Spinal cord (tissue), 4 donors: ENCODE data around the gene FGF11. TPM values are rescaled to one million over a fixed set of nuclear protein-coding genes. Genes with fewer than 3 reads are reported as not detected.

Experiments
- polyA plus RNA-seq, 2 donors: library from polyadenylated mRNA; unstranded; fragments of 120-200 nt; gene quantifications; one replicate each; pipeline ENCODE4 v1.2.1, GENCODE V29; 2013; ENCODE audit not compliant: insufficient read length in 2 of 2
- total RNA-seq, 2 donors: library from RNA; depleted of rRNA in 1 of 2; stranded (reverse); fragments of 120-200 nt in 1 of 2; fragments of >200 nt in 1 of 2; gene quantifications; one replicate each; pipeline versions ENCODE4 v1.2.3 to v1.2.4, GENCODE V29; 2013 to 2014

The FGF11 gene
- total and polyA plus RNA-seq, 4 donors, result 11.2 to 42.2 (median 29.2) TPM

Other genes with a start within 250 kb of the FGF11 start
Only the 30 nearest of the 40 such genes appear.
- 10 to 100 TPM; 44.4 to 47.9 TPM for gene CTDNEP1, start 187.8 kb upstream of the FGF11 start, total RNA-seq
- gene CTDNEP1, start 187.8 kb upstream of the FGF11 start, polyA plus RNA-seq, result 100 to 1,000 TPM; 177 to 181 TPM
- 10 to 100 TPM; 24.9 to 47.7 TPM for gene ELP5, start 187.3 kb upstream of the FGF11 start, total RNA-seq
- 10 to 100 TPM; 49.8 to 52.2 TPM for gene ELP5, start 187.3 kb upstream of the FGF11 start, polyA plus RNA-seq
- gene CLDN7, start 177.0 kb upstream of the FGF11 start, total RNA-seq, result 1 to 10 TPM in 1 of 2 donors, under 1 TPM in 1; 0.79 to 2.3 TPM
- 1 to 10 TPM; 1.3 TPM for gene CLDN7, start 177.0 kb upstream of the FGF11 start, polyA plus RNA-seq
- 1 to 10 TPM in 1 of 2 donors, under 1 TPM in 1; 0.59 to 1.9 TPM for gene SLC2A4, start 157.8 kb upstream of the FGF11 start, total RNA-seq
- under 1 TPM; 0.48 to 0.78 TPM for gene SLC2A4, start 157.8 kb upstream of the FGF11 start, polyA plus RNA-seq
- 1 to 10 TPM in 1 of 2 donors, under 1 TPM in 1; 0.50 to 1.0 TPM for gene YBX2, start 144.9 kb upstream of the FGF11 start, total RNA-seq
- 1 to 10 TPM; 4.2 to 6.9 TPM for gene YBX2, start 144.9 kb upstream of the FGF11 start, polyA plus RNA-seq
- gene EIF5A, start 131.9 kb upstream of the FGF11 start, total RNA-seq, result 100 to 1,000 TPM; 146 to 202 TPM
- 100 to 1,000 TPM; 366 to 375 TPM for gene EIF5A, start 131.9 kb upstream of the FGF11 start, polyA plus RNA-seq
- gene GPS2, start 124.2 kb upstream of the FGF11 start, total RNA-seq, result 10 to 100 TPM; 19.2 to 65.5 TPM
- gene GPS2, start 124.2 kb upstream of the FGF11 start, polyA plus RNA-seq, result 10 to 100 TPM; 98.3 to 99.4 TPM
- gene NEURL4, start 110.2 kb upstream of the FGF11 start, total RNA-seq, result 10 to 100 TPM; 28.6 TPM
- gene NEURL4, start 110.2 kb upstream of the FGF11 start, polyA plus RNA-seq, result 10 to 100 TPM; 43.9 to 56.4 TPM
- gene ACAP1, start 103.0 kb upstream of the FGF11 start, total RNA-seq, result 10 to 100 TPM in 1 of 2 donors, 1 to 10 TPM in 1; 4.6 to 13.7 TPM
- gene ACAP1, start 103.0 kb upstream of the FGF11 start, polyA plus RNA-seq, result 10 to 100 TPM; 13.8 to 18.1 TPM
- 10 to 100 TPM in 1 of 2 donors, 1 to 10 TPM in 1; 5.6 to 10.4 TPM for gene KCTD11, start 87.3 kb upstream of the FGF11 start, total RNA-seq
- gene KCTD11, start 87.3 kb upstream of the FGF11 start, polyA plus RNA-seq, result 10 to 100 TPM; 12.6 to 13.5 TPM
- gene TMEM95, start 84.4 kb upstream of the FGF11 start, total RNA-seq, result not detected
- gene TMEM95, start 84.4 kb upstream of the FGF11 start, polyA plus RNA-seq, result not detected
- 1 to 10 TPM in 1 of 2 donors, under 1 TPM in 1; 0.79 to 1.5 TPM for gene TNK1, start 58.4 kb upstream of the FGF11 start, total RNA-seq
- 1 to 10 TPM; 3.4 to 4.6 TPM for gene TNK1, start 58.4 kb upstream of the FGF11 start, polyA plus RNA-seq
- gene PLSCR3, start 45.0 kb upstream of the FGF11 start, total RNA-seq, result 10 to 100 TPM in 1 of 2 donors, 1 to 10 TPM in 1; 8.0 to 21.7 TPM
- 10 to 100 TPM; 29.3 to 38.8 TPM for gene PLSCR3, start 45.0 kb upstream of the FGF11 start, polyA plus RNA-seq
- 100 to 1,000 TPM in 1 of 2 donors, 10 to 100 TPM in 1; 70.9 to 130 TPM for gene TMEM256, start 35.4 kb upstream of the FGF11 start, total RNA-seq
- 10 to 100 TPM; 48.6 to 54.7 TPM for gene TMEM256, start 35.4 kb upstream of the FGF11 start, polyA plus RNA-seq
- 10 to 100 TPM; 21.5 to 25.3 TPM for gene NLGN2, start 31.7 kb upstream of the FGF11 start, total RNA-seq
- 100 to 1,000 TPM; 196 to 210 TPM for gene NLGN2, start 31.7 kb upstream of the FGF11 start, polyA plus RNA-seq
- not detected for gene SPEM1, start 19.2 kb upstream of the FGF11 start, total RNA-seq
- under 1 TPM in 1 of 2 donors, not detected in 1; 0.29 TPM for gene SPEM1, start 19.2 kb upstream of the FGF11 start, polyA plus RNA-seq
- gene SPEM2, start 13.9 kb upstream of the FGF11 start, total RNA-seq, result not detected
- under 1 TPM; 0.23 to 0.67 TPM for gene SPEM2, start 13.9 kb upstream of the FGF11 start, polyA plus RNA-seq
- not detected for gene SPEM3, start 10.7 kb upstream of the FGF11 start, total RNA-seq
- gene SPEM3, start 10.7 kb upstream of the FGF11 start, polyA plus RNA-seq, result under 1 TPM in 1 of 2 donors, not detected in 1; 0.05 TPM
- gene TMEM102, start 4.1 kb upstream of the FGF11 start, total RNA-seq, result 1 to 10 TPM in 1 of 2 donors, under 1 TPM in 1; 0.69 to 1.3 TPM
- 1 to 10 TPM; 2.1 to 2.4 TPM for gene TMEM102, start 4.1 kb upstream of the FGF11 start, polyA plus RNA-seq
- 10 to 100 TPM; 19.1 to 25.9 TPM for gene CHRNB1, start 5.5 kb downstream of the FGF11 start, total RNA-seq
- gene CHRNB1, start 5.5 kb downstream of the FGF11 start, polyA plus RNA-seq, result 10 to 100 TPM; 20.9 TPM
- 10 to 100 TPM; 19.8 to 32.6 TPM for gene ZBTB4, start 40.1 kb downstream of the FGF11 start, total RNA-seq
- gene ZBTB4, start 40.1 kb downstream of the FGF11 start, polyA plus RNA-seq, result 10 to 100 TPM; 59.6 to 60.6 TPM
- gene SLC35G6, start 41.9 kb downstream of the FGF11 start, total RNA-seq, result not detected
- 1 to 10 TPM in 1 of 2 donors, under 1 TPM in 1; 0.40 to 1.4 TPM for gene SLC35G6, start 41.9 kb downstream of the FGF11 start, polyA plus RNA-seq
- gene POLR2A, start 44.9 kb downstream of the FGF11 start, total RNA-seq, result 10 to 100 TPM; 50.3 to 61.9 TPM
- 10 to 100 TPM; 90.9 to 92.7 TPM for gene POLR2A, start 44.9 kb downstream of the FGF11 start, polyA plus RNA-seq
- 10 to 100 TPM in 1 of 2 donors, 1 to 10 TPM in 1; 5.6 to 15.5 TPM for gene TNFSF12, start 109.5 kb downstream of the FGF11 start, total RNA-seq
- gene TNFSF12, start 109.5 kb downstream of the FGF11 start, polyA plus RNA-seq, result 10 to 100 TPM; 23.5 to 31.4 TPM
- gene TNFSF13, start 119.2 kb downstream of the FGF11 start, total RNA-seq, result 1 to 10 TPM; 1.8 to 4.9 TPM
- gene TNFSF13, start 119.2 kb downstream of the FGF11 start, polyA plus RNA-seq, result 1 to 10 TPM; 4.2 to 4.5 TPM
- 10 to 100 TPM; 50.1 to 71.5 TPM for gene SENP3, start 122.4 kb downstream of the FGF11 start, total RNA-seq
- 10 to 100 TPM; 64.2 TPM for gene SENP3, start 122.4 kb downstream of the FGF11 start, polyA plus RNA-seq
- gene CD68, start 140.1 kb downstream of the FGF11 start, total RNA-seq, result 10 to 100 TPM; 13.3 to 44.6 TPM
- gene CD68, start 140.1 kb downstream of the FGF11 start, polyA plus RNA-seq, result 10 to 100 TPM; 48.9 to 52.1 TPM
- 10 to 100 TPM; 41.2 to 77.3 TPM for gene MPDU1, start 144.3 kb downstream of the FGF11 start, total RNA-seq
- 10 to 100 TPM; 92.6 to 96.7 TPM for gene MPDU1, start 144.3 kb downstream of the FGF11 start, polyA plus RNA-seq
- 1 to 10 TPM; 1.2 to 6.8 TPM for gene SOX15, start 150.6 kb downstream of the FGF11 start, total RNA-seq
- 10 to 100 TPM; 15.2 to 17.2 TPM for gene SOX15, start 150.6 kb downstream of the FGF11 start, polyA plus RNA-seq
- gene FXR2, start 175.4 kb downstream of the FGF11 start, total RNA-seq, result 10 to 100 TPM; 35.4 to 59.3 TPM
- gene FXR2, start 175.4 kb downstream of the FGF11 start, polyA plus RNA-seq, result 10 to 100 TPM; 54.1 to 66.8 TPM